GM12878 (cell line): Measurements from ENCODE around the gene TAF4. TPM values are rescaled to one million over a fixed set of nuclear protein-coding genes. Genes with fewer than 3 reads are reported as not detected.

Experiments
- ATAC-seq: fragments of 200-7000 bp; cut with Tn5 transposase; 3 replicates; pipeline ENCODE4 v1.9.1; 2020; ENCODE audit warnings: mild to moderate bottlenecking, moderate library complexity
- BruUV-seq: library from RNA; stranded (reverse); fragments of 400-500 nt; replicated peaks from 2 replicates; lab custom pipeline; 2021; lab: Mats Ljungman, UMichigan
- CTCF ChIA-PET: fragments of 300-600 bp; sonication (Branson Sonifier 250); formaldehyde crosslinking; extraction: SDS; loops from one replicate; lab custom pipeline; 2021; ENCODE audit warnings: inconsistent platforms; lab: Yijun Ruan, JAX
- POLR2A ChIA-PET: fragments of 350-600 bp; formaldehyde crosslinking; extraction: SDS; loops from one replicate; lab custom pipeline; 2021; ENCODE audit warnings: inconsistent platforms; lab: Charles Lee
- RAD21 ChIA-PET: fragments of 300-600 bp; sonication (Branson Sonifier 250); formaldehyde crosslinking; loops from one replicate; lab custom pipeline; 2023; ENCODE audit warnings: antibody characterized with exemption; ENCODE audit not compliant: unreplicated experiment; lab: Charles Lee
- SMC1A ChIA-PET: fragments of 300-600 bp; sonication (Branson Sonifier 250); formaldehyde crosslinking; loops from one replicate; lab custom pipeline; 2023; ENCODE audit not compliant: unreplicated experiment, uncharacterized antibody; lab: Charles Lee
- DNase-seq: peaks from one replicate; pipeline ENCODE4 v3.0.0-alpha.2; 2011; ENCODE audit warnings: low read depth, low spot score
- FAIRE-seq: peaks from 3 replicates; lab custom pipeline; 2011; peaks lifted over from hg19 to GRCh38; lab: Jason Lieb, UNC
- H2AFZ ChIP-seq: 2 replicates; pipeline ENCODE4 v1.6.0; 2011; ENCODE audit warnings: low read depth, low read length, control low read depth; ENCODE audit not compliant: control insufficient read depth
- H3K27ac ChIP-seq: 2 replicates; pipeline ENCODE4 v1.5.1; 2011; ENCODE audit warnings: control low read depth; ENCODE audit not compliant: control insufficient read depth, insufficient read depth
- H3K27me3 ChIP-seq, 2 experiments: replicated peaks in 1 of 2; 2 replicates each; pipeline versions ENCODE4 v1.6.0 to v1.6.1; 2011; ENCODE audit warnings: low read length in 1 of 2; ENCODE audit not compliant: control insufficient read depth in 2 of 2, insufficient read depth in 2 of 2
- H3K36me3 ChIP-seq, 2 experiments: 2 replicates each; pipeline ENCODE4 v1.5.1; 2011; ENCODE audit warnings: low read length in 1 of 2; ENCODE audit not compliant: control insufficient read depth in 2 of 2, insufficient read depth in 2 of 2
- H3K4me1 ChIP-seq: 2 replicates; pipeline ENCODE4 v1.6.1; 2011; ENCODE audit warnings: mild to moderate bottlenecking, low read length, moderate library complexity, mixed read lengths; ENCODE audit not compliant: control insufficient read depth, insufficient read depth
- H3K4me2 ChIP-seq: 2 replicates; pipeline ENCODE4 v1.6.0; 2011; ENCODE audit warnings: control low read depth; ENCODE audit not compliant: control insufficient read depth, insufficient read depth
- H3K4me3 ChIP-seq: fragments of 200-600 bp; sonication (generic); 2 replicates; pipeline ENCODE4 v1.5.1; 2016
- H3K79me2 ChIP-seq: 2 replicates; pipeline ENCODE4 v1.6.0; 2011; ENCODE audit warnings: low read length; ENCODE audit not compliant: control insufficient read depth, insufficient read depth
- H3K9ac ChIP-seq: 2 replicates; pipeline ENCODE4 v1.8.0; 2011; ENCODE audit warnings: low read length, control low read depth, mixed read lengths; ENCODE audit not compliant: control insufficient read depth, insufficient read depth
- H3K9me3 ChIP-seq: replicated peaks from 3 replicates; pipeline ENCODE4 v1.5.1; 2011; ENCODE audit warnings: mild to moderate bottlenecking, low read length; ENCODE audit not compliant: control insufficient read depth, insufficient read depth
- H4K20me1 ChIP-seq: 2 replicates; pipeline ENCODE4 v1.6.0; 2011; ENCODE audit not compliant: control insufficient read depth, insufficient read depth
- ASH2L ChIP-seq: fragments of 300-600, 200-600 bp; sonication (generic); IDR thresholded peaks from 2 replicates; pipeline ENCODE4 v1.6.1; 2017; ENCODE audit warnings: low read depth, mild to moderate bottlenecking, borderline replicate concordance
- CBFB ChIP-seq: IDR thresholded peaks from 2 replicates; pipeline ENCODE4 v1.6.1; 2016; ENCODE audit warnings: antibody characterized with exemption, low read depth
- CTCF ChIP-seq, 3 experiments: IDR thresholded peaks in 2 of 3; conservative IDR thresholded peaks in 1 of 3; 2 replicates each; pipeline ENCODE4 v1.5.1; 2011; ENCODE audit warnings: low read depth in 3 of 3, low read length in 3 of 3, mild to moderate bottlenecking in 3 of 3, control low read depth in 2 of 3, moderate library complexity in 2 of 3, inconsistent platforms in 1 of 3, mixed read lengths in 1 of 3; ENCODE audit not compliant: control insufficient read depth in 2 of 3, insufficient read depth in 1 of 3; ENCODE audit errors: extremely low read depth in 1 of 3
- IRF3 ChIP-seq: fragments of 450-650 bp; IDR thresholded peaks from 2 replicates; pipeline ENCODE4 v1.6.1; 2014; ENCODE audit warnings: mild to moderate bottlenecking
- NR2F1 ChIP-seq: fragments of 450-650 bp; conservative IDR thresholded peaks from 2 replicates; pipeline ENCODE4 v1.6.1; 2017; ENCODE audit warnings: mild to moderate bottlenecking
- SKIL ChIP-seq: fragments of 450-650 bp; IDR thresholded peaks from 2 replicates; pipeline ENCODE4 v1.6.1; 2017; ENCODE audit warnings: mild to moderate bottlenecking, low read depth, inconsistent platforms; ENCODE audit not compliant: poor library complexity, severe bottlenecking
- SMARCA5 ChIP-seq: fragments of 450-650 bp; IDR thresholded peaks from 2 replicates; pipeline ENCODE4 v1.6.1; 2017; ENCODE audit warnings: mild to moderate bottlenecking
- SPI1 ChIP-seq: IDR thresholded peaks from 2 replicates; pipeline ENCODE4 v1.6.1; 2011; ENCODE audit warnings: low read depth, mild to moderate bottlenecking, low read length, moderate library complexity, borderline replicate concordance; ENCODE audit not compliant: insufficient read depth
- TBL1XR1 ChIP-seq: IDR thresholded peaks from 2 replicates; pipeline ENCODE4 v1.6.1; 2012; ENCODE audit warnings: low read depth, low read length, improper control_type of control experiment
- USF2 ChIP-seq: IDR thresholded peaks from 2 replicates; pipeline ENCODE4 v1.6.1; 2011; ENCODE audit warnings: low read depth, low read length, improper control_type of control experiment, borderline replicate concordance
- ZBTB4 ChIP-seq: fragments of 450-650 bp; formaldehyde crosslinking; IDR thresholded peaks from 2 replicates; pipeline ENCODE4 v1.4.0; 2022; ENCODE audit warnings: mild to moderate bottlenecking, moderate library complexity
- ZNF207 ChIP-seq: fragments of 450-650 bp; IDR thresholded peaks from 2 replicates; pipeline ENCODE4 v1.6.1; 2014; ENCODE audit warnings: antibody characterized with exemption, mild to moderate bottlenecking, borderline replicate concordance
- WGBS: methylation state at CpG from one replicate; pipeline ENCODE4 v1.1.6; 2016; ENCODE audit warnings: low lambda C conversion rate; ENCODE audit not compliant: insufficient replicate concordance, insufficient coverage; ENCODE audit errors: missing lambda C conversion rate; 5-methylcytosine and 5-hydroxymethylcytosine counted together
- in situ Hi-C: fragments of 300-500 bp; cut with MboI; formaldehyde crosslinking; loops from 9 replicates; pipeline ENCODE4 v1.14.3; 2018; ENCODE audit warnings: mixed read lengths
- intact Hi-C: fragments of 100-400 bp; cut with micrococcal nuclease; formaldehyde crosslinking; loops from one replicate; pipeline ENCODE4 v1.14.2; 2022; ENCODE audit not compliant: unreplicated experiment
- polyA plus RNA-seq, 11 experiments: library from polyadenylated mRNA; depleted of rRNA in 4 of 11; unstranded in 6 of 11; stranded (reverse) in 5 of 11; fragments of >200 nt; fragmentation: Nextera tagmentation in 4 of 11; fragmentation: Illumina TruSeq in 1 of 11; extraction: Ambion mirVana in 4 of 11; extraction: Trizol in 1 of 11; gene quantifications; 1 replicate in 1 of 11; 2 replicates in 10 of 11; pipeline versions ENCODE4 v1.2.1 to v1.2.3, GENCODE V29; 2011 to 2016; ENCODE audit warnings: inconsistent platforms in 2 of 11, missing spikeins in 2 of 11, low read depth in 1 of 11
- total RNA-seq, 4 experiments: library from RNA; depleted of rRNA in 3 of 4; stranded (reverse); fragments of >200 nt in 3 of 4; fragmentation: Illumina TruSeq in 1 of 4; extraction: Trizol in 1 of 4; gene quantifications; 2 replicates each; pipeline versions ENCODE4 v1.2.1 to v1.2.3, GENCODE V29; 2013 to 2021

TAF4 gene
- total and polyA plus RNA-seq, 10 of the 15 experiments (the other 5 are each of a cell fraction or from before 2014, with no cell fraction given): 0.39 to 16.9 (median 3.4) TPM

- DNase-seq (no peak), ATAC-seq (no peak), FAIRE-seq (no peak)
- intact Hi-C loops (no loop called here), in situ Hi-C loops (no loop called here)
- RAD21 ChIA-PET: no interaction called here
- TF ChIP-seq IRF3 (no peak), CBFB (no peak), TBL1XR1 (no peak), CTCF (IDR thresholded peaks at IDR 0.05 in 2 of 3, conservative IDR thresholded peaks at IDR 0.05 in 1 of 3; ENCODE audit: control insufficient read depth in 2 of 3, extremely low read depth in 1 of 3, insufficient read depth in 1 of 3, low read depth in 3 of 3, low read length in 3 of 3) (no peak), SMARCA5 (no peak), ASH2L (no peak), ZNF207 (no peak), NR2F1 (no peak), SKIL (no peak), ZBTB4 (no peak), USF2 (no peak), SPI1 (no peak)
- Histone ChIP-seq H3K36me3 (no peaks in the 10 kb centered on the region; a peak in 2 of 4 replicates), H3K27ac (no peak overlapping the region), H3K9me3 (no peaks in the 10 kb centered on the region), H4K20me1 (no peaks in the 10 kb centered on the region), H3K79me2 (peaks cover 4% of the 10 kb centered on the region), H2AFZ (no peak overlapping the region), H3K9ac (no peak overlapping the region), H3K4me3 (no peak overlapping the region), H3K4me2 (no peak overlapping the region), H3K4me1 (no peaks in the 10 kb centered on the region; the same call in 1 of the 2 replicates), H3K27me3 (no peaks in the 10 kb centered on the region)
- CTCF ChIA-PET: no interaction called here
- POLR2A ChIA-PET: no interaction called here
- no TSS peak for BruUV-seq
- WGBS: 71% methylated on average over 6 of the region's 6 CpGs
- SMC1A ChIA-PET: no interaction called here
Observed at GRCh38 chr20:62044631-62045030, 21.1 kb downstream of the TAF4 start.
